LNCaP clone FGC (cell line): ENCODE measurements around the gene MAPK11.
"Not testable (repeated sequence)": the region's sequence is repeated elsewhere in the genome, so short reads cannot be mapped to it uniquely, and the experiment has no call there.

Source experiments
- DNase-seq: peaks from one replicate; pipeline ENCODE4 v3.0.0-alpha.2; 2011; ENCODE audit warnings: low read depth
- H3K4me3 ChIP-seq: 2 replicates; pipeline ENCODE4 v1.5.1; 2011; ENCODE audit warnings: mild to moderate bottlenecking, low read depth, low read length, control low read depth
- TF ChIP-seq, protein P1 (sequence below): IDR thresholded peaks from 2 replicates; pipeline ENCODE4 v1.5.1; 2012; ENCODE audit warnings: mild to moderate bottlenecking; ENCODE audit not compliant: control insufficient read depth, insufficient read depth; ENCODE audit errors: extremely low read depth

Gene MAPK11

DNA sequence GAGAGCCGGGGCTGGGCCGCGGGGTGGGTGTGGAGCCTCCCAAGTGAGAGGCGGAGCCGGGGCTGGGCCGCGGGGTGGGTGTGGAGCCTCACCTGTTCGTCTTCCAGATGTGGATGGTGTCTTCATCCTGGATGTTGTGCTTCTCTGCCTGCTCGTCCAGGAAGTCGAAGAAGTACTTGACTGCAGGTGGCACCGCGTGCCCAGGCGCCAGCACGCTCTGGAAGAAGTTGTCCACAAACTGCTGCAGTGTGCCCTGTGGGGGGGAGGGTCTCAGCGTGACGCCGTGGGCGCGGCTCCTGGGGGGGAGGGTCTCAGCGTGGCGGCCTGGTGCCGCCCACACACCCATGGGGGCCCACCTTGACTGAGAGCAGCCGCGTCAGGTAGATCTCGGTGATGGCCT, 7.6 kb upstream of the MAPK11 start:
- no peak for DNase-seq
- H3K4me3 ChIP-seq = no peak overlapping the region
- TF ChIP-seq, protein P1, sequence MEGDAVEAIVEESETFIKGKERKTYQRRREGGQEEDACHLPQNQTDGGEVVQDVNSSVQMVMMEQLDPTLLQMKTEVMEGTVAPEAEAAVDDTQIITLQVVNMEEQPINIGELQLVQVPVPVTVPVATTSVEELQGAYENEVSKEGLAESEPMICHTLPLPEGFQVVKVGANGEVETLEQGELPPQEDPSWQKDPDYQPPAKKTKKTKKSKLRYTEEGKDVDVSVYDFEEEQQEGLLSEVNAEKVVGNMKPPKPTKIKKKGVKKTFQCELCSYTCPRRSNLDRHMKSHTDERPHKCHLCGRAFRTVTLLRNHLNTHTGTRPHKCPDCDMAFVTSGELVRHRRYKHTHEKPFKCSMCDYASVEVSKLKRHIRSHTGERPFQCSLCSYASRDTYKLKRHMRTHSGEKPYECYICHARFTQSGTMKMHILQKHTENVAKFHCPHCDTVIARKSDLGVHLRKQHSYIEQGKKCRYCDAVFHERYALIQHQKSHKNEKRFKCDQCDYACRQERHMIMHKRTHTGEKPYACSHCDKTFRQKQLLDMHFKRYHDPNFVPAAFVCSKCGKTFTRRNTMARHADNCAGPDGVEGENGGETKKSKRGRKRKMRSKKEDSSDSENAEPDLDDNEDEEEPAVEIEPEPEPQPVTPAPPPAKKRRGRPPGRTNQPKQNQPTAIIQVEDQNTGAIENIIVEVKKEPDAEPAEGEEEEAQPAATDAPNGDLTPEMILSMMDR = no peak

DNA sequence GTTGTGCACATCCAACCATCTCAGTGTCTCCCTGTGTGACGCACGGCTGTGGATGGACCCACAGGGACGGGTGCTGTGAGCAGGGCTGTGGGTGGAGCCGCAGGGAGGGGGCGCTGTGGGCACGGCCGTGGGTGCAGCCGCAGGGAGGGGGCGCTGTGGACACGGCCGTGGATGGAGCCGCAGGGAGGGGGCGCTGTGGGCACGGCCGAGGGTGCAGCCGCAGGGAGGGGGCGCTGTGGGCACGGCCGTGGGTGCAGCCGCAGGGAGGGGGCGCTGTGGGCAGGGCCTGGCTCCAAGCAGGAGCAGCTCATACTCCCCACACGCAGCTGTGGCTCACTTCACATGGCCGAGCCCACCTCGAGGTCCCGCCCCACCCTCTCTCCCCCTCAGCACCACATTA, 6.0 kb upstream of the MAPK11 start:
- TF ChIP-seq, protein P1 = peak; percentile 60
- DNase-seq = no peak
- H3K4me3 ChIP-seq = no peak overlapping the region

DNA sequence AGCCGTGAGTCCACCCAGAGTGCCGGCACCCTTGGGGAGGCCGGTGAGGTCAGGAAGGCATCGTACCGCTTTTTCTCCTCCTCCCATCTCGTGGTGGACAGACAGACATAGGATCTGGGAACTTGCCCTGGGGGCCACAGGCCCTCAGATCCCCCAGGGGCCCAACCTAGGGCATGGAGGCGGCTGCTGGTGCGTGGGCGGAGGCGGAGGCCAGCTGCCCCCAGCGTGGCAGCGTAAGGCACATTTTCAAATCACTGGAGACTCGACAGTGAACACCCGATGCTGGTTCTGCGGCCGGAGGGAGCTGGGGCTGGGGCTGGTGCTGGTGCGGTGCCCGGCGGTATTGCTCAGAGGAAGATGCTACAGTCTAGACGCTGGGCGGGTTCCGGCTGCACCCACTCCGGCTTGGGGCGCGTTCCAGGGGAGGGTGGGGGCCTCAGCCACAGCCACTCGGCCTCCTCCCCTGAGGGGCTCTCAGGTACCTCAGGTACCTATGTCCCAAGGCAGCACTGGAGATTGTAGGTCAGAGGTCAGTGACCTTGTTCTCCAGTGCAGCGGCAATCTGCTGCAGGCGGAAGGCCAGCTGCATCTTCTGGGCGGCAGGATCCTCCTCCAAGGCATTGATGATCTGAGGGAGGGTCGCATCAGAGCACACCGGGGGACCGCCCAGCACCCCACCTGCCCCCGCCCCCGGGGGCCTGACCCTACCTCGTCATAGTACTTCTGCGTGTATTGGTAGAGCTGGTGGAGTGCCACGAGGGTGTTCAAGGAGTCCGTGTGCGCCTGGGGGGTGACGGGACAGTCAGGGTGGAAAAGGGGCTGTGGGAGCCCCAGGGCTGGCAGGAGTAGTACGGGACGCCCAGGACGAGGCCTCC, 5.2 kb upstream of the MAPK11 start:
- no peak for DNase-seq
- no peak overlapping the region for H3K4me3 ChIP-seq
- TF ChIP-seq, protein P1 = no peak

DNA sequence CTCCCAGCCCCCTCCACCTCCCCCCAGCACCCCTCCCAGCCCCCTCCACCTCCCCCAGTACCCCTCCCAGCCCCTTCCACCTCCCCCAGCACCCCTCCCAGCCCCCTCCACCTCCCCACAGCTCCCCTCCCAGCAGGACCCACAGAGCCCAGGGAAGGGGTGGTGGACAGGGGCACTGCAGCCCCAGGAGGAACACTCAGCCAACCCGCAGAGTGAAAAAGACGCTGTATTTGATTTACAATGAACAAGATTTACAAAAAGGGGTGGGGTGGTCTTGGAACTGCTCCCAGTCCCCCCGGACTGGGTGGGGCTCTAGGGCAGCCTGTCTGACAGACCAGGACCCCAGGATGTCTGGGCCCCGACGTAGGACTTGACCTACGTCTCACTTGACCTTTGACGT, 4.6 kb upstream of the MAPK11 start:
- TF ChIP-seq, protein P1 = no peak

DNA sequence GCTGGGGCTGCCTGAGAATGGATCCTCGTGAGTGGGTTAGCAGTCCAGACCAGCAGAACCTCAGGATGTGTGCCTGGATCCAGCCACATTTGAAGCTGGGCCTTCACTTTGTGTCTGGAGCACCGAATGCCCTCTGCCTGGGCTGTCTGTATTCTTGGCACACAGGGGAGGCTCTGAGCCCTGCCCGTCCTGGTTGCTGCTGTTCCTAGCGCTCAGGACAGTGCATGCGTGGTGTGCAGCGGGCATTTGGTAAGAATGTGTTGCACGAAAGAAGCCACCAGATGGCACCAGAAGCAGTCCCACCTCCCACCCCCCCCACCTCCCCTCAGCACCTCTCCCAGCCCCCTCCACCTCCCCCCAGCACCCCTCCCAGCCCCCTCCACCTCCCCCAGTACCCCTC, 4.1 kb upstream of the MAPK11 start:
- no peak overlapping the region for H3K4me3 ChIP-seq
- no peak for DNase-seq
- TF ChIP-seq, protein P1 = peak; percentile 47

More for the DNA sequence above, 4.6 kb upstream of the MAPK11 start:
- no peak for DNase-seq
- H3K4me3 ChIP-seq = no peak overlapping the region

DNA sequence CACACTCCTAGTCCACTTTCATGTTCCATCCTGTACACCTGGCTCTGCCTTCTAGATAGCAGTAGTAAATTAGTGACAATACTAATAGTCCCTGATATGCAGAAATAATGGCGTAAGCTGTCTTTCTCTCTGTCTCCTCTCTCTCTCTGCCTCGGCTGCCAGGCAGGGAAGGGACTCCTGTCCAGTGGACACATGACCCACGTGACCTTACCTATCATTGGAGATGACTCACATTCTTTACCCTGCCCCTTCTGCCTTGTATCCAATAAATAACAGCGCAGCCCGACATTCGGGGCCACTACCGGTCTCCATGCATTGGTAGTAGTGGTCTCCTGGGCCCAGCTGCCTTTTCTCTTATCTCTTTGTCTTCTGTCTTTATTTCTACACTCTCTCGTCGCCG, 3.6 kb upstream of the MAPK11 start:
- not testable (repeated sequence) for DNase-seq, H3K4me3 ChIP-seq

DNA sequence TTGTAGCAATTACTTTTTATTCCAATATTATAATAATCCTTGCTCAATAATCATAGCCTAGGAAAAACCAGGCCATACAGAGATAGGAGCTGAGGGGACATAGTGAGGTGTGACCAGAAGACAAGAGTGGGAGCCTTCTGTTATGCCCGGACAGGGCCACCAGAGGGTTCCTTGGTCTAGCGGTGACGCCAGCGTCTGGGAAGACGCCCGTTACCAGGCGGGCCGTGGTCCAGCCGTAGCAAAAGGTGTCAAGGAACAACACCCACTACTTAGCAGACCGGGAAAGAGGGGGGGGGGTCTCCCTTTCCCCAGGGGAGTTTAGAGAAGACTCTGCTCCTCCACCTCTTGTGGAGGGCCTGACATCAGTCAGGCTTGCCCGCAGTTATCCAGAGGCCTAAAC, 3.2 kb upstream of the MAPK11 start:
- H3K4me3 ChIP-seq, DNase-seq: not testable (repeated sequence)

DNA sequence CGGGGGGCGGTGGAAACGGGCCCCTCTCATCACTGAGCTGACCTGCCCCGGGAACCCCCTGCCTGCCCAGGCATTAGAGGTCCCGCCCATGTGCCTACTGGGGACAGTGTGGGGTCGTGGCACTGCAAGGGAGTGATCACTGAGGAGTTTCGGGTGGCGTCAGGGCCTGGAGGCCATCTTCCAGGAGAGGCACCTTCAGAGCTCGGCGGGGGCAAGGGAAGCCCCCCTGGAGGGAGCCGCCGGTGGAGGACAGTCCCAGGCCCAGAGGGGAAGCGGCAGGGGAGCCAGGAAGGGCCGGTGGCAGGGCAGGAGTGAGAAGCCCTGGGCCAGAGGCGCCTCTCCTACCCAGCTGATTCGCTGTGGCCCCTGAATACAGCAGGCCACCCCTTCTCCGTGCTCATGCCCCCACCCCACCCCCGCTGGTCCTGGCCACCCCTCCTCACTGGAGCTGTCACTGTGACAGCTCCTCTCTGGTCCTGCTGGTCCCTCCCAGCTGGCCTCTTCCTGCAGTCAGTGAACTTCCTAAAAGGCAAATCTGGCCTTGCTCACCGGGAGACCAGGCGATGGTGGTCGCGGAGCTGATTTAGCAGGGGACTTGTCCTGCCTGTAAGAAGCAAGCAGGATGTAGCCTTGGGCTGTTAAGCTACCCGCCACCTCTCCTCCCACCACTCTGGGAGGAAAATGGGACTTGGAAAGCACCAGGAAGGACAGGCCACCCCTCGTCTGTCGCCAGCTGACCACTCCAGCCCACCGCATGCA, 2.0 kb upstream of the MAPK11 start:
- no peak for DNase-seq
- TF ChIP-seq, protein P1 = no peak
- no peak overlapping the region for H3K4me3 ChIP-seq
